Hepatocyte (in vitro differentiated cells): ENCODE results near the gene SLC25A25. TPM values are rescaled to one million over a fixed set of nuclear protein-coding genes. Genes with fewer than 3 reads are reported as not detected.
A peak's percentile ranks its signal among the peaks of the same experiment; 100 is the strongest.

ENCODE experiments used
- DNase-seq: peaks from one replicate; pipeline ENCODE4 v3.0.0-alpha.2; 2016; ENCODE audit warnings: low spot score
- H2AFZ ChIP-seq: fragments of 200-600 bp; sonication (generic); 2 replicates; pipeline ENCODE4 v1.6.0; 2016; ENCODE audit warnings: antibody characterized with exemption, mild to moderate bottlenecking
- H3K27ac ChIP-seq: fragments of 200-600 bp; sonication (generic); 2 replicates; pipeline ENCODE4 v1.5.1; 2016; ENCODE audit warnings: mild to moderate bottlenecking
- H3K27me3 ChIP-seq: fragments of 200-600 bp; sonication (generic); 2 replicates; pipeline ENCODE4 v1.6.1; 2016
- H3K36me3 ChIP-seq: fragments of 200-600 bp; sonication (generic); replicated peaks from 2 replicates; pipeline ENCODE4 v1.5.1; 2016; ENCODE audit warnings: low read depth; ENCODE audit not compliant: insufficient read depth
- H3K4me1 ChIP-seq: fragments of 200-600 bp; sonication (generic); 2 replicates; pipeline ENCODE4 v1.5.1; 2016; ENCODE audit warnings: mild to moderate bottlenecking, moderate library complexity; ENCODE audit not compliant: insufficient read depth
- H3K4me2 ChIP-seq: fragments of 200-600 bp; sonication (generic); 2 replicates; pipeline ENCODE4 v1.6.0; 2016
- H3K4me3 ChIP-seq: fragments of 200-600 bp; sonication (generic); 2 replicates; pipeline ENCODE4 v1.5.1; 2016; ENCODE audit warnings: mild to moderate bottlenecking
- H3K79me2 ChIP-seq: fragments of 200-600 bp; sonication (generic); 2 replicates; pipeline ENCODE4 v1.6.0; 2017; ENCODE audit warnings: mild to moderate bottlenecking
- H3K9me2 ChIP-seq: fragments of 200-600 bp; sonication (generic); replicated peaks from 2 replicates; pipeline ENCODE4 v1.6.0; 2017; ENCODE audit warnings: mild to moderate bottlenecking; ENCODE audit not compliant: insufficient read depth
- H3K9me3 ChIP-seq: fragments of 200-600 bp; sonication (generic); 2 replicates; pipeline ENCODE4 v1.5.1; 2016; ENCODE audit warnings: low read depth, mild to moderate bottlenecking
- H4K20me1 ChIP-seq: fragments of 200-600 bp; sonication (generic); 2 replicates; pipeline ENCODE4 v1.6.0; 2016; ENCODE audit warnings: mild to moderate bottlenecking; ENCODE audit not compliant: insufficient read depth, poor library complexity, severe bottlenecking
- CTCF ChIP-seq: fragments of 200-600 bp; sonication (generic); IDR thresholded peaks from 2 replicates; pipeline ENCODE4 v1.5.1; 2016; ENCODE audit warnings: antibody characterized with exemption, mild to moderate bottlenecking; ENCODE audit not compliant: poor library complexity
- EZH2 ChIP-seq: fragments of 200-600 bp; sonication (generic); IDR thresholded peaks from 2 replicates; pipeline ENCODE4 v1.6.1; 2016; ENCODE audit warnings: antibody characterized with exemption, mild to moderate bottlenecking, borderline replicate concordance
- EZH2phosphoT487 ChIP-seq: fragments of 200-600 bp; sonication (generic); IDR thresholded peaks from one replicate; pipeline ENCODE4 v1.6.1; 2018; ENCODE audit warnings: antibody characterized with exemption, mild to moderate bottlenecking, low read depth, moderate library complexity; ENCODE audit not compliant: unreplicated experiment, severe bottlenecking
- WGBS: methylation state at CpG from one replicate; pipeline ENCODE4 v1.1.6; 2016; ENCODE audit warnings: low lambda C conversion rate; ENCODE audit errors: missing lambda C conversion rate; 5-methylcytosine and 5-hydroxymethylcytosine counted together
- polyA plus RNA-seq: library from polyadenylated mRNA; unstranded; fragments of >200 nt; fragmentation: Nextera tagmentation; extraction: Ambion mirVana; gene quantifications from 2 replicates; pipeline ENCODE4 v1.2.1, GENCODE V29; 2016
- total RNA-seq: library from RNA; depleted of rRNA; stranded (reverse); fragments of >200 nt; gene quantifications from 2 replicates; pipeline ENCODE4 v1.2.3, GENCODE V29; 2014

Gene SLC25A25
- total and polyA plus RNA-seq, 2 experiments from 2014 or later: 51.0 to 62.3 TPM

GRCh38 chr9:128094950-128095544 is 27.0 kb downstream of the SLC25A25 start:
- H2AFZ ChIP-seq: no peak overlapping the region
- H4K20me1 ChIP-seq: no peaks in the 10 kb centered on the region
- H3K27me3 ChIP-seq: no peaks in the 10 kb centered on the region
- no peaks in the 10 kb centered on the region for H3K9me3 ChIP-seq
- H3K27ac ChIP-seq: peak overlapping the region; percentile 88
- peaks cover 39% of the 10 kb centered on the region for H3K4me1 ChIP-seq
- no peak for DNase-seq
- no peaks in the 10 kb centered on the region for H3K36me3 ChIP-seq
- no peaks in the 10 kb centered on the region for H3K9me2 ChIP-seq
- H3K4me2 ChIP-seq: peak overlapping the region; percentile 26
- H3K4me3 ChIP-seq: no peak overlapping the region
- TF ChIP-seq CTCF (no peak), EZH2phosphoT487 (no peak), EZH2 (no peak)
- 88% methylated on average over 11 of the region's 11 CpGs for WGBS
- H3K79me2 ChIP-seq: peaks cover 72% of the 10 kb centered on the region

GRCh38 chr9:128096616-128097536 is 28.8 kb downstream of the SLC25A25 start:
- Histone ChIP-seq H3K36me3 (no peaks in the 10 kb centered on the region), H3K4me2 (no peak overlapping the region), H3K4me1 (peaks cover 53% of the 10 kb centered on the region)

GRCh38 chr9:128097543-128098296 is 29.7 kb downstream of the SLC25A25 start:
- peak overlapping the region; percentile 71 for H3K4me2 ChIP-seq
- H3K79me2 ChIP-seq: peaks cover 74% of the 10 kb centered on the region
- peak; percentile 14 for DNase-seq
- 61% methylated on average over 13 of the region's 13 CpGs for WGBS
- peak overlapping the region; percentile 94 for H3K27ac ChIP-seq
- H3K4me3 ChIP-seq: no peak overlapping the region
- H3K9me2 ChIP-seq: no peaks in the 10 kb centered on the region
- TF ChIP-seq EZH2 (no peak), EZH2phosphoT487 (no peak), CTCF (no peak)
- H3K27me3 ChIP-seq: no peaks in the 10 kb centered on the region
- H3K36me3 ChIP-seq: no peaks in the 10 kb centered on the region
- H3K4me1 ChIP-seq: peaks cover 52% of the 10 kb centered on the region
- no peaks in the 10 kb centered on the region for H4K20me1 ChIP-seq
- no peak overlapping the region for H2AFZ ChIP-seq
- no peaks in the 10 kb centered on the region for H3K9me3 ChIP-seq

More at GRCh38 chr9:128096616-128097536, 28.8 kb downstream of the SLC25A25 start:
- no peak overlapping the region for H2AFZ ChIP-seq
- no peaks in the 10 kb centered on the region for H4K20me1 ChIP-seq
- H3K27ac ChIP-seq: peak overlapping the region; percentile 94
- no peaks in the 10 kb centered on the region for H3K27me3 ChIP-seq
- WGBS: 80% methylated on average over 19 of the region's 19 CpGs
- TF ChIP-seq CTCF (no peak), EZH2 (no peak), EZH2phosphoT487 (no peak)
- peak; percentile 13 for DNase-seq
- no peak overlapping the region for H3K4me3 ChIP-seq
- H3K9me2 ChIP-seq: no peaks in the 10 kb centered on the region
- peaks cover 75% of the 10 kb centered on the region for H3K79me2 ChIP-seq
- no peaks in the 10 kb centered on the region for H3K9me3 ChIP-seq
